ENCODE data around the gene POLG2. TPM values are rescaled to one million over a fixed set of nuclear protein-coding genes. Genes with fewer than 3 reads are reported as not detected.

The POLG2 gene
- total and polyA plus RNA-seq, 9 of the 15 experiments (the other 6 are each of a cell fraction or from before 2014, with no cell fraction given), result 13.4 to 44.8 (median 37.0) TPM

- TF ChIP-seq E2F6 (IDR thresholded peaks at IDR 0.05; ENCODE audit: borderline replicate concordance in 1 of 2, extremely low read depth in 1 of 2, insufficient read depth in 1 of 2, insufficient read length in 1 of 2, low read depth in 1 of 2, low read length in 1 of 2, poor library complexity in 1 of 2, severe bottlenecking in 1 of 2), result peak; percentile 48 to 56
- peak in 1 of 2 experiments; percentile 30; a peak in 1 of 4 replicates for TF ChIP-seq NONO (IDR thresholded peaks at IDR 0.05; ENCODE audit: low read depth in 2 of 2, low read length in 1 of 2)
- no peak for TF ChIP-seq TAL1 (IDR thresholded peaks at IDR 0.05)
- TF ChIP-seq ZBTB17 (CRISPR knock-in tag; IDR thresholded peaks at IDR 0.05), result peak; percentile 43
- TF ChIP-seq NCOA6 (IDR thresholded peaks at IDR 0.05), result peak; percentile 54; the same call in 1 of the 2 replicates
- TF ChIP-seq PATZ1 (CRISPR knock-in tag; IDR thresholded peaks at IDR 0.05; ENCODE audit: borderline replicate concordance), result 0 out of 2 replicates have a peak, but pooled peaks have one; percentile 49
- TF ChIP-seq NR2F6 (CRISPR knock-in tag; IDR thresholded peaks at IDR 0.05), result peak; percentile 85
- TF ChIP-seq DLX4 (CRISPR knock-in tag; IDR thresholded peaks at IDR 0.05), result no peak
- peak; percentile 76 for TF ChIP-seq GMEB1 (CRISPR knock-in tag; IDR thresholded peaks at IDR 0.05)
- peak; percentile 54 to 73; a peak in 3 of 4 replicates for TF ChIP-seq FOXK2 (conservative IDR thresholded peaks at IDR 0.05 in 1 of 2, IDR thresholded peaks at IDR 0.05 in 1 of 2; ENCODE audit: low read depth in 2 of 2)
- peak; percentile 92 for TF ChIP-seq SUPT5H (IDR thresholded peaks at IDR 0.05)
- peak; percentile 41 for TF ChIP-seq ZNF592 (IDR thresholded peaks at IDR 0.05)
- TF ChIP-seq RB1 (IDR thresholded peaks at IDR 0.05; ENCODE audit: low read depth), result peak; percentile 38; the same call in 1 of the 2 replicates
- TF ChIP-seq SNIP1 (IDR thresholded peaks at IDR 0.05; ENCODE audit: low read depth), result peak; percentile 76; the same call in 1 of the 2 replicates
- TF ChIP-seq ATF1 (CRISPR knock-in tag; IDR thresholded peaks at IDR 0.05), result no peak
- TF ChIP-seq ATF1 (tag; IDR thresholded peaks at IDR 0.05), result peak; percentile 83
Observed at GRCh38 chr17:64496786-64497564, at the start of gene POLG2 (continued).
